Fibroblast of lung (primary cell): ENCODE measurements around the gene PMEPA1. TPM values are rescaled to one million over a fixed set of nuclear protein-coding genes. Genes with fewer than 3 reads are reported as not detected.
A peak's percentile ranks its signal among the peaks of the same experiment; 100 is the strongest.

ENCODE experiments used
- DNase-seq, 2 donors: peaks; one replicate each; pipeline versions ENCODE4 v3.0.0 to v3.0.0-alpha.2; 2010; ENCODE audit warnings: low read depth in 2 of 2
- H2AFZ ChIP-seq: 2 replicates; pipeline ENCODE4 v1.5.1; 2012; ENCODE audit warnings: low read length, control low read depth, inconsistent platforms
- H3K27ac ChIP-seq: 2 replicates; pipeline ENCODE4 v1.5.1; 2011; ENCODE audit warnings: low read length, control low read depth; ENCODE audit not compliant: insufficient read depth
- H3K27me3 ChIP-seq: 2 replicates; pipeline ENCODE4 v1.5.1; 2011; ENCODE audit warnings: mild to moderate bottlenecking, low read length; ENCODE audit not compliant: control insufficient read depth, insufficient read depth
- H3K36me3 ChIP-seq: 2 replicates; pipeline ENCODE4 v1.5.1; 2011; ENCODE audit warnings: low read length; ENCODE audit not compliant: control insufficient read depth, insufficient read depth
- H3K4me1 ChIP-seq: 2 replicates; pipeline ENCODE4 v1.5.1; 2011; ENCODE audit warnings: low read length; ENCODE audit not compliant: control insufficient read depth, insufficient read depth; ENCODE audit errors: extremely low read depth
- H3K4me2 ChIP-seq: 2 replicates; pipeline ENCODE4 v1.5.1; 2011; ENCODE audit warnings: low read length, control low read depth; ENCODE audit not compliant: insufficient read depth; ENCODE audit errors: extremely low read depth
- H3K4me3 ChIP-seq, 4 experiments: fragments of 200-600 bp in 1 of 4; sonication (generic) in 1 of 4; replicated peaks in 1 of 4; 2 replicates each; pipeline ENCODE4 v1.5.1; 2011 to 2016; ENCODE audit warnings: low read length in 4 of 4, low read depth in 3 of 4, mild to moderate bottlenecking in 3 of 4, control low read depth in 2 of 4, inconsistent platforms in 1 of 4, mixed read lengths in 1 of 4; ENCODE audit not compliant: insufficient read depth in 1 of 4; ENCODE audit errors: control extremely low read depth in 1 of 4
- H3K79me2 ChIP-seq: 2 replicates; pipeline ENCODE4 v1.5.1; 2012; ENCODE audit warnings: mild to moderate bottlenecking, low read length, inconsistent platforms; ENCODE audit not compliant: control insufficient read depth, insufficient read depth
- H3K9ac ChIP-seq: 2 replicates; pipeline ENCODE4 v1.5.1; 2011; ENCODE audit warnings: mild to moderate bottlenecking, low read length, control low read depth; ENCODE audit not compliant: insufficient read depth
- H3K9me3 ChIP-seq: 2 replicates; pipeline ENCODE4 v1.5.1; 2012; ENCODE audit warnings: low read depth, low read length; ENCODE audit not compliant: control insufficient read depth, insufficient read depth
- H4K20me1 ChIP-seq: 2 replicates; pipeline ENCODE4 v1.5.1; 2011; ENCODE audit warnings: low read length; ENCODE audit not compliant: control insufficient read depth, insufficient read depth; ENCODE audit errors: extremely low read depth
- EZH2 ChIP-seq: IDR thresholded peaks from 2 replicates; pipeline ENCODE4 v1.5.1; 2012; ENCODE audit warnings: low read length, control low read depth, mild to moderate bottlenecking; ENCODE audit errors: missing control alignments
- polyA plus RNA-seq, 2 donors: library from polyadenylated mRNA; depleted of rRNA in 1 of 2; stranded (reverse) in 1 of 2; unstranded in 1 of 2; fragments of >200 nt; gene quantifications; 2 replicates each; pipeline ENCODE4 v1.2.1, GENCODE V29; 2011 to 2012; ENCODE audit warnings: missing spikeins in 1 of 2
- total RNA-seq: library from RNA; depleted of rRNA; stranded (reverse); fragments of >200 nt; gene quantifications from 2 replicates; pipeline ENCODE4 v1.2.1, GENCODE V29; 2014
- TF ChIP-seq, protein P1 (sequence below), 2 donors: IDR thresholded peaks in 1 of 2; conservative IDR thresholded peaks in 1 of 2; 1 replicate in 1 of 2; 2 replicates in 1 of 2; pipeline ENCODE4 v1.5.1; 2011 to 2012; ENCODE audit warnings: low read length in 2 of 2, control low read depth in 1 of 2, inconsistent platforms in 1 of 2, low read depth in 1 of 2, mild to moderate bottlenecking in 1 of 2

Gene PMEPA1
- total and polyA plus RNA-seq, 2 donors (not counting 1 experiment from before 2014, with no cell fraction given): 0.19 to 0.33 TPM

DNA sequence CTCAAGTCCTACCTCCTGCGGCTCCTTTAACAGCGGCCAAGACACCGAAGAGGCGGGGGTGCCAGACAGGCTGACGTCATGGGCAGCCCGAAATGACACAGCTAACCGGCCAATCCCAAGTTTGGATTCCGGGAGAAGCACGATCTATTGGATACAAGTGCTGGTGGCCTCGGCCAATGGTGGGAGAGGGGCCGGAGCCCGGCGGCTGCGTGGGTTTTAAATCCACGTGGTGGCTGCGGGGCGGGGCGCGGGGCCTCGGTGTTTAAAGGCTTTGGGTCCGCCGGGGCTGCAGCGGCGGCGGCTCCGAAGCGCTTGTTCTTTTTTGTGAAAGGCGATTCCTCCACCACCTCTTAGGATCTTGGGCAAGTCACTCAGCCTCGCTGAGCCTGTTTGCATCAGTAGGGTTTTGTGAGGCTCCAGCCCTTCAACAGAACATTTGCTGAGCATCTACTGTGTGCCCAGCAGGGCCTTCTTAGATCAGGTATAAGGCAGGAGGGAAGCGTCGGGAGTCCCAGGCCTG, 8.7 kb upstream of the PMEPA1 start:
- H3K4me3 ChIP-seq: peak overlapping the region in 2 of 4 experiments; percentile 34 to 50

DNA sequence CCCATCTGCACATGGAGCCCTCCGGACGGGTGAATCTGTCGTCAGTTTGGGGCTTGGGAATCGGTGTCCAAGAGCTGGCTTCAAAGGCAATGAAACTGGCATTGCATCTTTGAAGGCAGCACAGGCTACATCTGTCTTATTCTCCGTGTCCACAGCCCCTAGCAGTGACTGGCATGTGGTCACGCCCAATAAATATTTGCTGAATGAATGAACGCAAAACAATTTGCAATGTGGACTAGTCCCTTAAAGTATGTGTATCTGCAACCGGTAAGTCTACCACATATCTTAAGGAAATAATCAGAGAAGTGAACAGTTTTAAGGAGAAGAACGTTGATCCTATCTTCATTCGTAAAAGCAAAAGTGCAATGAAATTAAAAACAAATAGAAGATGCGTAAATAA, 8.0 kb upstream of the PMEPA1 start:
- Histone ChIP-seq H3K27ac (no peak overlapping the region), H3K4me2 (no peak overlapping the region), H3K9ac (no peak overlapping the region), H2AFZ (no peak overlapping the region), H4K20me1 (no peaks in the 10 kb centered on the region), H3K4me1 (no peaks in the 10 kb centered on the region), H3K4me3 (no peak overlapping the region), H3K36me3 (no peaks in the 10 kb centered on the region), H3K79me2 (no peaks in the 10 kb centered on the region), H3K27me3 (no peaks in the 10 kb centered on the region), H3K9me3 (no peaks in the 10 kb centered on the region)
- TF ChIP-seq, protein P1, sequence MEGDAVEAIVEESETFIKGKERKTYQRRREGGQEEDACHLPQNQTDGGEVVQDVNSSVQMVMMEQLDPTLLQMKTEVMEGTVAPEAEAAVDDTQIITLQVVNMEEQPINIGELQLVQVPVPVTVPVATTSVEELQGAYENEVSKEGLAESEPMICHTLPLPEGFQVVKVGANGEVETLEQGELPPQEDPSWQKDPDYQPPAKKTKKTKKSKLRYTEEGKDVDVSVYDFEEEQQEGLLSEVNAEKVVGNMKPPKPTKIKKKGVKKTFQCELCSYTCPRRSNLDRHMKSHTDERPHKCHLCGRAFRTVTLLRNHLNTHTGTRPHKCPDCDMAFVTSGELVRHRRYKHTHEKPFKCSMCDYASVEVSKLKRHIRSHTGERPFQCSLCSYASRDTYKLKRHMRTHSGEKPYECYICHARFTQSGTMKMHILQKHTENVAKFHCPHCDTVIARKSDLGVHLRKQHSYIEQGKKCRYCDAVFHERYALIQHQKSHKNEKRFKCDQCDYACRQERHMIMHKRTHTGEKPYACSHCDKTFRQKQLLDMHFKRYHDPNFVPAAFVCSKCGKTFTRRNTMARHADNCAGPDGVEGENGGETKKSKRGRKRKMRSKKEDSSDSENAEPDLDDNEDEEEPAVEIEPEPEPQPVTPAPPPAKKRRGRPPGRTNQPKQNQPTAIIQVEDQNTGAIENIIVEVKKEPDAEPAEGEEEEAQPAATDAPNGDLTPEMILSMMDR (conservative IDR thresholded peaks at IDR 0.05 in 1 of 2, IDR thresholded peaks at IDR 0.05 in 1 of 2; ENCODE audit: low read depth in 1 of 2, low read length in 2 of 2): no peak
- no peak for TF ChIP-seq EZH2
- DNase-seq: peak in 1 of 2 donors; percentile 78

More for the DNA sequence above, 8.7 kb upstream of the PMEPA1 start:
- Histone ChIP-seq H3K27me3 (no peaks in the 10 kb centered on the region), H3K27ac (no peak overlapping the region), H3K79me2 (no peaks in the 10 kb centered on the region), H3K9ac (no peak overlapping the region), H3K4me2 (peak overlapping the region; percentile 46), H3K36me3 (no peaks in the 10 kb centered on the region), H2AFZ (no peak overlapping the region), H3K9me3 (no peaks in the 10 kb centered on the region), H3K4me1 (no peaks in the 10 kb centered on the region), H4K20me1 (no peaks in the 10 kb centered on the region)
- DNase-seq: peak; percentile 96 to 99
- no peak for TF ChIP-seq EZH2
- TF ChIP-seq, protein P1 (conservative IDR thresholded peaks at IDR 0.05 in 1 of 2, IDR thresholded peaks at IDR 0.05 in 1 of 2; ENCODE audit: low read depth in 1 of 2, low read length in 2 of 2): no peak

DNA sequence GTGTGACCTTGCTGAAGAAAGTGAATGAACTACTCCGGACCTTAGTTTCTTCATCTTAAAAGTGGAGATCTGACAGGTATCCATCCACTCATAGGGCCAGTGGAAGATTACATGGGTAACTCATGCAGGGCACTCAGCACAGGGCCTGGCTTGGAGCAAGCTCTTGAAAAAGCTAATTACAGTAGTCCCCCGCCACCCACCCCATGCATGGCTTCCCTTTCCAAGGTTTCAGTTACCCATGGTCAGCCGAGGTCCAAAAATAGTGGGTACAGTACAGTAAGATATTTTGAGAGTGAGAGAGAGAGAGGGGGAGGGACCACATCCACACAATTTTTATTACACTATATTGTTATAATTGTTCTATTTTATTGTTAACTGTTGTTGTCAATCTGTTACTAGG, 7.1 kb upstream of the PMEPA1 start:
- no peak for TF ChIP-seq EZH2
- TF ChIP-seq, protein P1 (conservative IDR thresholded peaks at IDR 0.05 in 1 of 2, IDR thresholded peaks at IDR 0.05 in 1 of 2; ENCODE audit: low read depth in 1 of 2, low read length in 2 of 2): no peak
- Histone ChIP-seq H3K4me1 (no peaks in the 10 kb centered on the region), H3K9me3 (no peaks in the 10 kb centered on the region), H3K4me2 (no peak overlapping the region), H3K36me3 (no peaks in the 10 kb centered on the region), H4K20me1 (no peaks in the 10 kb centered on the region), H3K27ac (no peak overlapping the region), H3K79me2 (no peaks in the 10 kb centered on the region), H2AFZ (no peak overlapping the region), H3K27me3 (no peaks in the 10 kb centered on the region), H3K9ac (no peak overlapping the region), H3K4me3 (no peak overlapping the region)
- DNase-seq: no peak
